Activated CD4-positive, alpha-beta T cell treated with anti-CD3 and anti-CD28 coated beads, Interleukin-2, amount 50 U/mL, for 1 hour (primary cell): ENCODE data around the gene TNPO1.
A peak's percentile ranks its signal among the peaks of the same experiment; 100 is the strongest.

Experiments
- DNase-seq: peaks from one replicate; pipeline ENCODE4 v3.0.0-alpha.2; 2020

Gene TNPO1

DNA sequence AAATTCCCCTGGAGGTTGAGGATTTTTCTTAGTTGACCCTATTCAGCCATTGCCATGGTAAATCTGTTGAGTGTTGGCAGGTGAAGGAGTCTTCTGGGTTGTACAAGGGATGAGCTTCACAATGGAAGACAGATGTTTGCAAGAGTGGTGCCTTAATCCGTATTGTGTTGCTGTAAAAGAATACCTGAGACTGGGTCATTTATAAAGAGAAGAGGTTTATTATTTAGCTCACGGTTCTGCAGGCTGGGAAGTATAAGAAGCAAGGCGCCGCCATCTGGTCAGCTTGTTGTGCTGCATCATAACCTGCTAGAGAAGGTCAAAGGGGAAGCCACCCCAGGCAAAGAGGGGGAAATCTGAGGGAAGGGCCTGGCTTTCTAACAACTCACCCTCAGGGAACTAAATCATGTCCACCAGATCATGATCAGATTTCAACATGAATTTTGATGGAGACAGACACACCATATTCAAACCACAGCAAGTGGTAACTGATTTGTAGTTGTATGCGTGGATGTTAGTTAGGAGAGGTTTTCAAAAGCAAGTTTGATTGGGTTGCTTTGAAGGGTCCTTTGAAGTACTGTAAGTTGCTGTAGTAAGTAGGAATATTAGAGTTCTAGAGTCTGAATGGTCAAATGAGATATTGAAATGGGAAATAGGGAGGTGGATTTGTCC, 2.5 kb downstream of the TNPO1 start:
- DNase-seq = peak; percentile 55

DNA sequence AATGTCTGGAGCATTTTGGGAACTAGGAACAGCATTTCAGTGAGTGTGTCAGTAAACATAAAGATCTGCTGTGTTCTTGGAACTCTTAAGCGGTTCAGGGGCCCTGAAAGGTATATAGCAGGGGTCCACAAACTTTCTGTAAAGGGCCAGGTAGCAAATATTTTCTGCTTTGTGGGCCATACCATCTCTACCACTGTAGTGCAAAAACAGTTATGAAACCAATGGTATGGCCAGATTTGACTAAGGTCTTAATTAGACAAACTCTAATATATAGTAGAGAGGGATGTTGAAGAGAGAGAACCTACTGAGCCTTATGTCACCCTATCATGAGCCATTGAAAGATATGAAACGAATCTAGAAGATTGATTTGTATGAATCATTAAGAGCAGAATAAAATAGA, 5.3 kb downstream of the TNPO1 start:
- DNase-seq = no peak

- DNase-seq = no peak
These were observed 6.5 kb downstream of the TNPO1 start for GRCh38 chr5:72822944-72823343.

DNA sequence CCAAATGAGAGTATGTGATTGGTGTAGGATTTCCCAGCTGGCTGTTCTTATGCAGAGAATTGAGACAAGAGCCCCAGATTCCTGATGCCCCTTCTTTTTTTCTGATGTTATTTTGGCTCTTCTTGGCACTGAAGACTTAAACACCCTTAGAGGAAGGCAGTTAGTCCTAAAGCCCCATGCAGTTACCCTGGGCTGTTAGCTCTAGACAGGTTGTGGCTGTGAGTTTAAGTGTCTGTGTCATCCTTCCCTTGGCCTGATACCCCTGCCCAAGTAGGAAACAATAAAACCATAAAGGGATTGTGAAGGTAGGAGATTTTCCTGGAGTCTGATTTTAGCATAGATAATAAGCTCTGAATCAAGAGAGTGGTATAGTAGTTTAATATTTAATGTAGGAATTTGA, 13.2 kb downstream of the TNPO1 start:
- DNase-seq = no peak

DNA sequence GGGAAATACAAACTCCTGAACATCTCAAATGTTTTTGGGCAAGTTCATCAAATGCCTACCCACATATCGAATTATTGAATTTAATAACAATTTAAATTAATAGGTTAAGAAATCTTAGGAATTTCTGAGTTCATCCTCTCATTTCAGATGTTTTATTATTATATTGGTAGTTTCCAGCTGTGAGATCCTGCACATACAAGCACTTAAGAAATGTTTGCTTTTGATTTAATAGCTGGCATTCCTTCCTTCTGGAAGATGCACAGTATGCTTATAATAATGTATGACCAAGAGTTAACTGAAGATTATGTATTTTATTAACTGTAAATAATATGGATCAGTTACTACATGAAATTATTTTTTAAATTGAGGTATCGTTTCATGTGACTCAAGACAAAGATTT, 13.9 kb downstream of the TNPO1 start:
- no peak for DNase-seq

DNA sequence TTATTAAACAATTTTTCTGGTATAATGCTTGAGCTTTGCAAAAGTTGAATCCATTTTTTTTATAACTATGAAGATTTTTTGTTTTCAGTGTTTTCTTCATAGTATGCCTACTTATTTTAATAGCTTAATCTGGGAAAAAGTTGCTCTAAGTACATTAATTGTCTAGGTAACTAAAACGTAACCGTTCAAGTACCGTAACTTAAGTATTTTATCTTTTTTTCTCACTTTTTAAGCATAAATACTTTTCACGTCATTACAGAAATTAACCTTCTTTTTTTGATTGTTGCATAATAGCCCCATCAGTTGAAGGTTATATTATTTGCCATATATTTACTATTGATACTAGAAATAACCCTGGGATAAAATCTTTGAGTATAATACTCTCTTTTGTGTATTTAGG, 15.2 kb downstream of the TNPO1 start:
- DNase-seq = no peak

DNA sequence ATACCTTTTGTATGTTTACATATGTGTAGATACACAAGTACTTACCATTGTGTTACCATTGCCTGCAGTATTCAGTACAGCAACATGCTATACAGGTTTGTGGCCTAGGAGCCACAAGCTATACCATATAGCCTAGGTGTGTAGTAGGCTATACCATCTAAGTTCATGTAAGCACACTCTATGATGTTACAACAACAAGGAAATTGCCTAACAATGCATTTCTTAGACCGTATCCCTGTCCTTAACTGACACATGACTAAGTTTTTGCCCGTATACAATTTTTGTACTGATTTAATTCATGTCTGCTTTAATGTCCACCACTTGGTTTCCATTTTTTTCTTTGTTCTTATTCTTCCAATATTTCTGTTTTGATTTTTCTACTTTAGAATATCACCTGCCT, 18.5 kb downstream of the TNPO1 start:
- no peak for DNase-seq

- DNase-seq = no peak
These were observed 19.2 kb downstream of the TNPO1 start for GRCh38 chr5:72835633-72836032.

- no peak for DNase-seq
These were observed 20.3 kb downstream of the TNPO1 start for GRCh38 chr5:72836810-72837209.

- DNase-seq = no peak
These were observed 21.1 kb downstream of the TNPO1 start for GRCh38 chr5:72837524-72838096.

DNA sequence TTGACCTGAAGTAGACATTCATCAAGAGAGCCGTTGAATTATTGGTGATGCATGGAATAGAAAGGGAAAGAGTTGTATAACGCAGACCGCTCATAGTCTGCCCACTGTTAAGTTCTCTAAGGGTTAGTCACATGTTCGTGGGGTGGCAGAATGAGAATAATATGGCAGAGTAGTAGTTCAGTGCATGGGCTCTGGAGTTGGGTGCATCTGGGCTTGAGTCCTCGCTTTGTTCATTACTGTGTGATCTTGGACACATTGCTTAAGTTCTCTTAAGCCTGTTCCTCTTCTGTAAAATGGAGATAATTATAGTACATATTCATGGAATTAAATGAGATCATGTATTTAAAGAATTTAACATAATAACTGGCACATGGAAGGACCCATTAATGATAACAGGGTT, 23.6 kb downstream of the TNPO1 start:
- no peak for DNase-seq

- DNase-seq = no peak
These were observed 25.5 kb downstream of the TNPO1 start for GRCh38 chr5:72841756-72842535.

GRCh38 chr5:72842816-72843215, 26.4 kb downstream of the TNPO1 start:
- no peak for DNase-seq

GRCh38 chr5:72844218-72844603, 27.8 kb downstream of the TNPO1 start:
- no peak for DNase-seq

DNA sequence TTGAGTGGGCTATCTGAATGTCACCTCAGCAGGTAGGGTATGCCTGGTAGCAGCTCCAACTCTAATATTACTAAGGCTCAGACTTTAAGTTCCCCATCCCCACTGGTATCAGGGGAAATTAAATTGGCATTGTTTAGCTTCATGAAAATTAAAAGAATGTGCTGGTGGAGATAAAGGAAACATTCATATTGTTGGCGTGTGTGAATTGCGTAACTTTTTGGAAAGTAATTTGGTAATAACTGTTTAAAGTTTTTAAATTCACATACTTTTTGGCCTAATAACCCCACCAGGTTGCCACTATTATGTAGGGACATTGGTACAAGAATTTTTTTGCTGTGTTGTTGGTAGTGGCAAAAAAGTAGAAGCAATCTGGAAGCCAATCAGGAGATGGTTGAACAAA, 29.4 kb downstream of the TNPO1 start:
- no peak for DNase-seq

DNA sequence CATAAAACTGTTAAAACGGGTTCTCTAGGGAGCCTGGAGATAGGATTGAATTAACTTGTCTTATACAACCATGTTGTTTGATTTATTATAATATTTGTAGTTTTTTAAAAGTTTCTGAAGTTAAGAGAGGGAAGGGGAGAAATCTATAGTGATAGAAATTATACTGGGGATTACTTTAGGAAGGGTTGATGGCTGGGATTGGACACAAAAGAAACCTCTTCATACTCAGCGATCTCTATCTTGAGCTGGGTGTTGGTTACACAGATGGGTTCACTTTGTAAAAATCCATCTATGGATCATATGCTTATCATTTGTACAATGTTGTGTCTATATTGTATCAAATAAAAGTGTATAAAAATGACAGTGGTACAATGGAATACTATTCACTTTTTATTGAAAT, 30.0 kb downstream of the TNPO1 start:
- no peak for DNase-seq

GRCh38 chr5:72847439-72847838, 31.0 kb downstream of the TNPO1 start:
- DNase-seq = no peak

DNA sequence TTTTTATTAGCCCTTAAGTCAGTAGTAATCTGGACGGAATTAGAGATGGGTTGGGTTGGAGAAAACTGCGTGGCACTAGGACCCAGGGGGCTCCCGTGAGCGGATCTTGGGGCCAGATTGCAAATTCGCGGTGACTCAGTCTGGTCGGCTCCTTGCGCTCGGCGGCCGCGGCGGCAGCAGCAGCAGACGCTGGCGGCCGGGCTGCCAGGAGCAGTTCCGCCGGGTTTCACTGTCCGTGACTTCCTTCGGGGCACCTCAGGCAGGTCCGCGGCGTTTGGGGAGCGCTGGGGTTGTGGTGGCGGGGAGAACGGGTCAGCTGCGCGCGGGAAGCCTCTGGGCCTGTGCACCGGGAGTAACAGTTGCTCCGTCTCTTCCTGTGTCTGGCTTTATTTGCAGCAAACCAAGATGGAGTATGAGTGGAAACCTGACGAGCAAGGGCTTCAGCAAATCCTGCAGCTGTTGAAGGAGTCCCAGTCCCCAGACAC, 31.6 kb downstream of the TNPO1 start:
- DNase-seq = peak; percentile 81

- peak; percentile 33 for DNase-seq
These were observed 32.3 kb downstream of the TNPO1 start for GRCh38 chr5:72848474-72849428.

DNA sequence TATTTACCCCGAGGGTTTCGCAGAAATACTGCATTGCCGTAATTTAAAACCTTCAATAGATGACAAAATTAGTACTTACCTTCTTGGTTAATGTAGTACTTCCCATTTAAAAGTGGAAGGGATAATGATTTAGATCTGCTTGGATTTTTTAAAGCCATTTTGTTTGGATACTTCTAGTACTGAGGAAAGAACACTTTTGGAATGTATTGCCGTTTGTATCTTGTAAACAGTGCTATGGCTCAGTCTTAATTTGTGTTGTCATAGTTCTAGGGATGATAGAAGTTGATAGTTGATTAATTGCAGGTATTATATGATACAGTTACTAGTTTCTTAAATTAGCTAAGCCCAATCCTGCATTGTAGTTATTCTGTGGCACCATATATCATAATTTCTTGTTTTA, 33.1 kb downstream of the TNPO1 start:
- DNase-seq = no peak

- no peak for DNase-seq
These were observed 33.7 kb downstream of the TNPO1 start for GRCh38 chr5:72850113-72850512.

GRCh38 chr5:72852356-72852755, 35.9 kb downstream of the TNPO1 start:
- no peak for DNase-seq

DNA sequence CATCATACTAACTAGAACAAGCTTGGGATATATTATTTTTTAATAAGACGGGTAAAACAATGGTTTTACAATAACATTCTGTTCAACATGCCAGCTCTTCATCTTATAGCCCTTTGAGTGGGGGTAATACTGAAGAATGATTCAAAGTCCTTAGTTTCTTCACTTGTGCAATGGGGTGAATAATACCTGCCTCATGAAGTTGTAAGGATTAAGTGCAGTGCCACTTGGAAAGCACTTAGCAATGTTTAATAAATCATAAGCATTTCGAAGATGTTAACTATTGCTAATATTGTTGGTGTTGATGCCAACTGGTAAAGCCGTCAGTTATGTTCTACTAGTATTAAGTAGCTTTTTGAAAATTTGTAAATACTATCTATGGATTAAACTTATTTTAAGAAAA, 38.0 kb downstream of the TNPO1 start:
- DNase-seq = no peak
